Measurements from ENCODE around the gene MCC. TPM values are rescaled to one million over a fixed set of nuclear protein-coding genes. Genes with fewer than 3 reads are reported as not detected.

Gene MCC
- total and polyA plus RNA-seq, 4 donors, result 9.0 to 47.3 (median 14.7) TPM

DNA sequence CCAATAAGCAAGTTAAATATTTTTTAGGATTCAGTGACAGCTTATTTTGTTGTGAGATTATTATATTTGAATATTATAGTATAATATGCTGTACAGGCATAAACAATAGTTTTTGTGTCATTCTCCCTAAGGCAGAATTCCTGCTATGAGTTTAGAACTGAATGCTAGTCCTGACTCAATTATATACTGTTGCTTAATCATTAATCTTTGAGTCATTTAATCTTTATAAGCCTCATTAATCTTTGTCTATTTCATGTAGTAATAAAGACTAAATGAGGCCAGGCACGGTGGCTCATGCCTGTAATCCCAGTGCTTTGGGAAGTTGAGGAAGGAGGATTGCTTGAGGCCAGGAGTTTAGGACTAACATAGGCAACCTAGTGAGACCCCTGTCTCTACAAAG, 515.2 kb downstream of the MCC start:
- Histone ChIP-seq H3K4me3 (ENCODE audit: low read depth in 1 of 3, low read length in 3 of 3) (no peak overlapping the region), H3K27ac (ENCODE audit: low read depth in 1 of 2, low read length in 2 of 2) (no peak overlapping the region), H3K27me3 (ENCODE audit: control insufficient read depth in 4 of 4, insufficient read depth in 4 of 4, low read length in 3 of 4) (no peaks in the 10 kb centered on the region), H3K9ac (ENCODE audit: low read depth in 1 of 2, low read length in 2 of 2) (no peak overlapping the region), H3K36me3 (ENCODE audit: control insufficient read depth in 4 of 4, insufficient read depth in 3 of 4, low read depth in 1 of 4, low read length in 3 of 4) (no peaks in the 10 kb centered on the region), H3K9me3 (ENCODE audit: control insufficient read depth in 4 of 4, low read length in 3 of 4) (no peaks in the 10 kb centered on the region), H3K4me1 (ENCODE audit: control insufficient read depth in 4 of 4, insufficient read depth in 4 of 4, low read length in 3 of 4) (peaks cover 0 to 12% (median 3%) of the 10 kb centered on the region in 4 donors)
- WGBS, result 81% methylated on average over 1 of the region's 1 CpG
- TF ChIP-seq SP1 (IDR thresholded peaks at IDR 0.05) (no peak), TAF1 (conservative IDR thresholded peaks at IDR 0.05) (no peak), FOXA2 (IDR thresholded peaks at IDR 0.05) (no peak), JUND (IDR thresholded peaks at IDR 0.05) (no peak), RAD21 (IDR thresholded peaks at IDR 0.05) (no peak), HNF4A (conservative IDR thresholded peaks at IDR 0.05) (no peak), NR2F2 (IDR thresholded peaks at IDR 0.05) (no peak), ATF3 (IDR thresholded peaks at IDR 0.05) (no peak), EGR1 (IDR thresholded peaks at IDR 0.05; ENCODE audit: low read depth in 2 of 2) (no peak), RXRA (IDR thresholded peaks at IDR 0.05) (no peak), GABPA (IDR thresholded peaks at IDR 0.05 in 1 of 2, conservative IDR thresholded peaks at IDR 0.05 in 1 of 2) (no peak)
- TF ChIP-seq, protein P1, sequence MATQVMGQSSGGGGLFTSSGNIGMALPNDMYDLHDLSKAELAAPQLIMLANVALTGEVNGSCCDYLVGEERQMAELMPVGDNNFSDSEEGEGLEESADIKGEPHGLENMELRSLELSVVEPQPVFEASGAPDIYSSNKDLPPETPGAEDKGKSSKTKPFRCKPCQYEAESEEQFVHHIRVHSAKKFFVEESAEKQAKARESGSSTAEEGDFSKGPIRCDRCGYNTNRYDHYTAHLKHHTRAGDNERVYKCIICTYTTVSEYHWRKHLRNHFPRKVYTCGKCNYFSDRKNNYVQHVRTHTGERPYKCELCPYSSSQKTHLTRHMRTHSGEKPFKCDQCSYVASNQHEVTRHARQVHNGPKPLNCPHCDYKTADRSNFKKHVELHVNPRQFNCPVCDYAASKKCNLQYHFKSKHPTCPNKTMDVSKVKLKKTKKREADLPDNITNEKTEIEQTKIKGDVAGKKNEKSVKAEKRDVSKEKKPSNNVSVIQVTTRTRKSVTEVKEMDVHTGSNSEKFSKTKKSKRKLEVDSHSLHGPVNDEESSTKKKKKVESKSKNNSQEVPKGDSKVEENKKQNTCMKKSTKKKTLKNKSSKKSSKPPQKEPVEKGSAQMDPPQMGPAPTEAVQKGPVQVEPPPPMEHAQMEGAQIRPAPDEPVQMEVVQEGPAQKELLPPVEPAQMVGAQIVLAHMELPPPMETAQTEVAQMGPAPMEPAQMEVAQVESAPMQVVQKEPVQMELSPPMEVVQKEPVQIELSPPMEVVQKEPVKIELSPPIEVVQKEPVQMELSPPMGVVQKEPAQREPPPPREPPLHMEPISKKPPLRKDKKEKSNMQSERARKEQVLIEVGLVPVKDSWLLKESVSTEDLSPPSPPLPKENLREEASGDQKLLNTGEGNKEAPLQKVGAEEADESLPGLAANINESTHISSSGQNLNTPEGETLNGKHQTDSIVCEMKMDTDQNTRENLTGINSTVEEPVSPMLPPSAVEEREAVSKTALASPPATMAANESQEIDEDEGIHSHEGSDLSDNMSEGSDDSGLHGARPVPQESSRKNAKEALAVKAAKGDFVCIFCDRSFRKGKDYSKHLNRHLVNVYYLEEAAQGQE (IDR thresholded peaks at IDR 0.05), result no peak
- TF ChIP-seq, protein P2, sequence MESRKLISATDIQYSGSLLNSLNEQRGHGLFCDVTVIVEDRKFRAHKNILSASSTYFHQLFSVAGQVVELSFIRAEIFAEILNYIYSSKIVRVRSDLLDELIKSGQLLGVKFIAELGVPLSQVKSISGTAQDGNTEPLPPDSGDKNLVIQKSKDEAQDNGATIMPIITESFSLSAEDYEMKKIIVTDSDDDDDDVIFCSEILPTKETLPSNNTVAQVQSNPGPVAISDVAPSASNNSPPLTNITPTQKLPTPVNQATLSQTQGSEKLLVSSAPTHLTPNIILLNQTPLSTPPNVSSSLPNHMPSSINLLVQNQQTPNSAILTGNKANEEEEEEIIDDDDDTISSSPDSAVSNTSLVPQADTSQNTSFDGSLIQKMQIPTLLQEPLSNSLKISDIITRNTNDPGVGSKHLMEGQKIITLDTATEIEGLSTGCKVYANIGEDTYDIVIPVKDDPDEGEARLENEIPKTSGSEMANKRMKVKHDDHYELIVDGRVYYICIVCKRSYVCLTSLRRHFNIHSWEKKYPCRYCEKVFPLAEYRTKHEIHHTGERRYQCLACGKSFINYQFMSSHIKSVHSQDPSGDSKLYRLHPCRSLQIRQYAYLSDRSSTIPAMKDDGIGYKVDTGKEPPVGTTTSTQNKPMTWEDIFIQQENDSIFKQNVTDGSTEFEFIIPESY (IDR thresholded peaks at IDR 0.05), result no peak
- DNase-seq (ENCODE audit: low spot score), result no peak

Small RNA genes within 50 kb of the gene (small RNA-seq; reads per million reads assigned to genes)
- not detected for gene RNU4ATAC13P

Other genes with a start within 250 kb of the MCC start
- gene TSSK1B, start 53.5 kb downstream of the MCC start, total RNA-seq, result not detected
- gene TSSK1B, start 53.5 kb downstream of the MCC start, polyA plus RNA-seq, result not detected
- 10 to 100 TPM; 19.9 to 32.9 TPM for gene YTHDC2, start 25.2 kb upstream of the MCC start, total RNA-seq
- 1 to 10 TPM; 6.2 to 9.8 TPM for gene YTHDC2, start 25.2 kb upstream of the MCC start, polyA plus RNA-seq

Data from liver (tissue), 10 donors.